ENCODE results near the gene LBP. TPM values are rescaled to one million over a fixed set of nuclear protein-coding genes. Genes with fewer than 3 reads are reported as not detected.

LBP gene
- total RNA-seq, 1 experiment from 2014 or later = 0.52 TPM

GRCh38 chr20:38369389-38369788 is 23.1 kb downstream of the LBP start:
- H3K56ac ChIP-seq (ENCODE audit: insufficient read length, low read depth, low read length) = no peak overlapping the region
- H2AK5ac ChIP-seq (ENCODE audit: insufficient read length, low read length) = no peak overlapping the region
- Mint-ChIP-seq H3K4me3 (peak overlapping the region; percentile 24 to 25; a peak in 3 of 5 replicates), H3K4me1 (peaks cover 11 to 16% of the 10 kb centered on the region in 2 experiments), H3K27me3 (ENCODE audit: low read depth) (peaks cover 8% of the 10 kb centered on the region), H3K9me3 (no peaks in the 10 kb centered on the region), H3K36me3 (ENCODE audit: insufficient read depth in 1 of 3, low read depth in 3 of 3) (no peaks in the 10 kb centered on the region), H3K27ac (peak overlapping the region in 1 of 3 experiments; percentile 60; a peak in 1 of 7 replicates)
- no peaks in the 10 kb centered on the region for H3K23me2 ChIP-seq (ENCODE audit: insufficient read length, low read depth, low read length, poor library complexity, severe bottlenecking)
- no peaks in the 10 kb centered on the region for H3K4me1 ChIP-seq (ENCODE audit: insufficient read depth, low read length)
- H3K27me3 ChIP-seq (ENCODE audit: insufficient read depth, low read length) = no peaks in the 10 kb centered on the region
- no peaks in the 10 kb centered on the region for H3K9me3 ChIP-seq (ENCODE audit: control insufficient read depth, low read depth, low read length)
- H3K79me1 ChIP-seq (ENCODE audit: insufficient read depth, low read depth, low read length, poor library complexity, severe bottlenecking) = no peaks in the 10 kb centered on the region
- H2AFZ ChIP-seq (ENCODE audit: low read length) = peak overlapping the region; percentile 92
- no peak overlapping the region for H4K91ac ChIP-seq (ENCODE audit: insufficient read length, low read depth, low read length)
- H2BK5ac ChIP-seq (ENCODE audit: insufficient read length, low read length) = no peak overlapping the region
- DNase-seq = no peak
- H4K5ac ChIP-seq (ENCODE audit: insufficient read length, low read depth, low read length) = no peak overlapping the region
- no peak overlapping the region for H3K9ac ChIP-seq (ENCODE audit: extremely low read depth, insufficient read length, low read length)
- H3K14ac ChIP-seq (ENCODE audit: insufficient read depth, low read length) = no peak overlapping the region
- H3K4me2 ChIP-seq (ENCODE audit: insufficient read depth, insufficient read length, low read length) = no peak overlapping the region
- no CpG with 5 or more reads among the region's 2 CpGs for WGBS (ENCODE audit: extremely low coverage, insufficient read length, low lambda C conversion rate)
- no peak overlapping the region for H2BK20ac ChIP-seq (ENCODE audit: low read depth, low read length, poor library complexity, severe bottlenecking)
- no peak overlapping the region for H2BK120ac ChIP-seq (ENCODE audit: low read depth, low read length, poor library complexity, severe bottlenecking)
- H3K18ac ChIP-seq (ENCODE audit: insufficient read length, low read depth, low read length) = no peak overlapping the region
- H2BK15ac ChIP-seq (ENCODE audit: low read depth, low read length) = no peak overlapping the region
- H3K23ac ChIP-seq (ENCODE audit: insufficient read length, low read depth, low read length) = no peak overlapping the region
- H3K27ac ChIP-seq (ENCODE audit: insufficient read length, low read depth, low read length) = no peak overlapping the region
- H3T11ph ChIP-seq (ENCODE audit: low read length) = no peak overlapping the region
- no peak overlapping the region for H4K8ac ChIP-seq (replicated peaks; ENCODE audit: insufficient read length, low read depth, low read length)
- no peak for TF ChIP-seq CTCF (conservative IDR thresholded peaks at IDR 0.05)
- no peak overlapping the region for H2BK12ac ChIP-seq (ENCODE audit: insufficient read length, low read depth, low read length)
- H3K79me2 ChIP-seq (ENCODE audit: insufficient read depth, low read length) = no peaks in the 10 kb centered on the region
- H3K4ac ChIP-seq (ENCODE audit: low read depth, low read length) = no peak overlapping the region
- no peaks in the 10 kb centered on the region for H4K20me1 ChIP-seq (ENCODE audit: control insufficient read depth, insufficient read depth, insufficient read length)

Measured in H9 (cell line).